ENCODE data around the gene FZR1.
"Not testable (repeated sequence)": the region's sequence is repeated elsewhere in the genome, so short reads cannot be mapped to it uniquely, and the experiment has no call there.

Gene FZR1

GRCh38 chr19:3506384-3507340, 551 bp downstream of the FZR1 start:
- H4K20me1 ChIP-seq (ENCODE audit: insufficient read depth, low read length) = peaks cover 44% of the 10 kb centered on the region
- peak overlapping the region; percentile 71 for H3K27ac ChIP-seq (ENCODE audit: low read length)
- ATAC-seq (ENCODE audit: insufficient read depth, low read depth) = no peak
- peaks cover 40% of the 10 kb centered on the region for H3K4me1 ChIP-seq (ENCODE audit: insufficient read depth, low read length)
- peak overlapping the region; percentile 66 for H2AFZ ChIP-seq (ENCODE audit: low read depth, low read length)
- H3K36me3 ChIP-seq (ENCODE audit: insufficient read depth, low read length) = peaks cover 40% of the 10 kb centered on the region
- DNase-seq = peak; percentile 47
- peak overlapping the region; percentile 94 for H3K9ac ChIP-seq (ENCODE audit: low read depth, low read length)
- H3K27me3 ChIP-seq (ENCODE audit: insufficient read depth, low read length, poor library complexity) = no peaks in the 10 kb centered on the region
- H3K4me2 ChIP-seq (ENCODE audit: insufficient read depth, low read length) = peak overlapping the region; percentile 90
- TF ChIP-seq EZH2 (IDR thresholded peaks at IDR 0.05; ENCODE audit: borderline replicate concordance, low read depth, low read length, severe bottlenecking) (no peak), CTCF (IDR thresholded peaks at IDR 0.05; ENCODE audit: borderline replicate concordance, extremely low read depth, low read length, poor library complexity, severe bottlenecking) (no peak)
- peaks cover 60% of the 10 kb centered on the region for H3K79me2 ChIP-seq (ENCODE audit: insufficient read depth, low read length)
- H3K4me3 ChIP-seq (ENCODE audit: low read depth in 1 of 2, low read length in 2 of 2) = peak overlapping the region; percentile 81 to 95
- no peaks in the 10 kb centered on the region for H3K9me3 ChIP-seq (ENCODE audit: insufficient read depth, low read length, severe bottlenecking)

GRCh38 chr19:3507371-3508120, 1.4 kb downstream of the FZR1 start:
- peak; percentile 33 for DNase-seq
- H3K4me2 ChIP-seq (ENCODE audit: insufficient read depth, low read length) = peak overlapping the region; percentile 90
- H3K9me3 ChIP-seq (ENCODE audit: insufficient read depth, low read length, severe bottlenecking) = no peaks in the 10 kb centered on the region
- TF ChIP-seq EZH2 (IDR thresholded peaks at IDR 0.05; ENCODE audit: borderline replicate concordance, low read depth, low read length, severe bottlenecking) = no peak
- TF ChIP-seq CTCF (IDR thresholded peaks at IDR 0.05; ENCODE audit: borderline replicate concordance, extremely low read depth, low read length, poor library complexity, severe bottlenecking) = no peak
- H4K20me1 ChIP-seq (ENCODE audit: insufficient read depth, low read length) = peaks cover 52% of the 10 kb centered on the region
- peak overlapping the region; percentile 71; the same call in 1 of the 2 replicates for H3K27ac ChIP-seq (ENCODE audit: low read length)
- H2AFZ ChIP-seq (ENCODE audit: low read depth, low read length) = no peak overlapping the region
- ATAC-seq (ENCODE audit: insufficient read depth, low read depth) = no peak
- H3K4me1 ChIP-seq (ENCODE audit: insufficient read depth, low read length) = peaks cover 40% of the 10 kb centered on the region
- peaks cover 69% of the 10 kb centered on the region for H3K79me2 ChIP-seq (ENCODE audit: insufficient read depth, low read length)
- peaks cover 48% of the 10 kb centered on the region for H3K36me3 ChIP-seq (ENCODE audit: insufficient read depth, low read length)
- peak overlapping the region; percentile 94 for H3K9ac ChIP-seq (ENCODE audit: low read depth, low read length)
- H3K4me3 ChIP-seq (ENCODE audit: low read depth in 1 of 2, low read length in 2 of 2) = peak overlapping the region; percentile 81 to 95; a peak in 3 of 4 replicates
- H3K27me3 ChIP-seq (ENCODE audit: insufficient read depth, low read length, poor library complexity) = no peaks in the 10 kb centered on the region

- peaks cover 59% of the 10 kb centered on the region for H4K20me1 ChIP-seq (ENCODE audit: insufficient read depth, low read length)
- not testable (repeated sequence) for H3K9me3 ChIP-seq (ENCODE audit: insufficient read depth, low read length, severe bottlenecking); ATAC-seq (ENCODE audit: insufficient read depth, low read depth); H3K9ac ChIP-seq (ENCODE audit: low read depth, low read length); H3K27me3 ChIP-seq (ENCODE audit: insufficient read depth, low read length, poor library complexity); H2AFZ ChIP-seq (ENCODE audit: low read depth, low read length); H3K27ac ChIP-seq (ENCODE audit: low read length); DNase-seq; H3K4me3 ChIP-seq (ENCODE audit: low read depth in 1 of 2, low read length in 2 of 2)
- peak overlapping the region; percentile 90; the same call in 1 of the 2 replicates for H3K4me2 ChIP-seq (ENCODE audit: insufficient read depth, low read length)
- peaks cover 41% of the 10 kb centered on the region for H3K4me1 ChIP-seq (ENCODE audit: insufficient read depth, low read length)
- peaks cover 54% of the 10 kb centered on the region for H3K36me3 ChIP-seq (ENCODE audit: insufficient read depth, low read length)
- peaks cover 75% of the 10 kb centered on the region for H3K79me2 ChIP-seq (ENCODE audit: insufficient read depth, low read length)
Measured at GRCh38 chr19:3508121-3508661, 2.1 kb downstream of the FZR1 start.

Data from DND-41 (cell line).